Spleen (tissue), 11 donors: ENCODE data around the gene KCNJ10. TPM values are rescaled to one million over a fixed set of nuclear protein-coding genes. Genes with fewer than 3 reads are reported as not detected.
A peak's percentile ranks its signal among the peaks of the same experiment; 100 is the strongest.

ENCODE experiments used
- DNase-seq: peaks from one replicate; pipeline ENCODE4 v3.0.0-alpha.2; 2020
- H3K27ac ChIP-seq, 8 donors: fragments of 200-600 bp; sonication (generic) in 7 of 8; 1 replicate in 4 of 8; 2 replicates in 4 of 8; pipeline versions ENCODE4 v1.5.0 to v1.8.0; 2016 to 2021; ENCODE audit warnings: inconsistent platforms in 4 of 8, mild to moderate bottlenecking in 4 of 8, moderate library complexity in 1 of 8
- H3K27me3 ChIP-seq, 7 donors: fragments of 200-600 bp; sonication (generic) in 6 of 7; replicated peaks in 1 of 7; 1 replicate in 4 of 7; 2 replicates in 3 of 7; pipeline versions ENCODE4 v1.5.0 to v1.8.0; 2016 to 2021; ENCODE audit warnings: inconsistent platforms in 3 of 7, mild to moderate bottlenecking in 1 of 7
- H3K36me3 ChIP-seq, 6 donors: fragments of 200-600 bp; sonication (generic) in 5 of 6; 1 replicate in 4 of 6; 2 replicates in 2 of 6; pipeline versions ENCODE4 v1.5.0 to v1.8.0; 2016 to 2021; ENCODE audit warnings: inconsistent platforms in 2 of 6
- H3K4me1 ChIP-seq, 6 donors: fragments of 200-600 bp; sonication (generic) in 5 of 6; 1 replicate in 3 of 6; 2 replicates in 3 of 6; pipeline versions ENCODE4 v1.5.0 to v1.8.0; 2016 to 2021; ENCODE audit warnings: inconsistent platforms in 3 of 6
- H3K4me3 ChIP-seq, 8 donors: fragments of 200-600 bp; sonication (generic) in 7 of 8; 1 replicate in 4 of 8; 2 replicates in 4 of 8; pipeline versions ENCODE4 v1.5.0 to v1.8.0; 2016 to 2021; ENCODE audit warnings: inconsistent platforms in 4 of 8, mild to moderate bottlenecking in 4 of 8, moderate library complexity in 2 of 8
- H3K9me3 ChIP-seq, 8 donors: fragments of 200-600 bp; sonication (generic) in 7 of 8; 1 replicate in 4 of 8; 2 replicates in 4 of 8; pipeline versions ENCODE4 v1.5.0 to v1.8.0; 2016 to 2021; ENCODE audit warnings: inconsistent platforms in 4 of 8
- CTCF ChIP-seq, 11 experiments: fragments of 200-600 bp in 7 of 11; fragments of 450-650 bp in 4 of 11; sonication (generic) in 4 of 11; IDR thresholded peaks in 8 of 11; conservative IDR thresholded peaks in 3 of 11; 1 replicate in 7 of 11; 2 replicates in 4 of 11; pipeline versions ENCODE4 v1.4.0 to v1.8.0; 2016 to 2021; ENCODE audit warnings: antibody characterized with exemption in 11 of 11, inconsistent platforms in 4 of 11, mild to moderate bottlenecking in 1 of 11
- POLR2A ChIP-seq, 3 donors: fragments of 450-650 bp; IDR thresholded peaks; one replicate each; pipeline ENCODE4 v1.5.1; 2017; ENCODE audit warnings: antibody characterized with exemption in 3 of 3, mild to moderate bottlenecking in 1 of 3
- POLR2AphosphoS5 ChIP-seq, 3 donors: sonication (generic); formaldehyde crosslinking; IDR thresholded peaks; one replicate each; pipeline ENCODE4 v1.5.1; 2017; ENCODE audit warnings: antibody characterized with exemption in 3 of 3
- WGBS, 5 donors: extraction: QIAGEN DNeasy Blood & Tissue Kit in 3 of 5; methylation state at CpG; one replicate each; pipeline versions ENCODE4 v1.1.5 to v1.1.7; 2013 to 2018; 5-methylcytosine and 5-hydroxymethylcytosine counted together
- intact Hi-C: fragments of 100-400 bp; cut with DNase I; formaldehyde crosslinking; loops from one replicate; pipeline ENCODE4 v1.15.0; 2023; ENCODE audit warnings: low total_unique reads
- polyA plus RNA-seq, 3 donors: library from polyadenylated mRNA; stranded (reverse); fragments of 200-250 nt; gene quantifications; one replicate each; pipeline ENCODE4 v1.2.1, GENCODE V29; 2013
- total RNA-seq, 7 donors: library from RNA; depleted of rRNA in 3 of 7; stranded (reverse); fragments of >200 nt in 3 of 7; fragmentation: NEBNext Ultra II Directional in 4 of 7; extraction: Animal tissue kit (Norgen Biotek cat#: 25700) in 4 of 7; gene quantifications; one replicate each; pipeline versions ENCODE4 v1.1.0 to v1.2.1, GENCODE V29; 2016 to 2021
- donor health status: healthy with polysubstance abuse.
- donor health status: DM: no; HTN: no; CAD: no; lungs with moderate emphysema.
- donor health status: DM: no; HTN: no; CAD: no.
- donor health status: Bipolar disorder and iron deficiency.
- donor health status: healthy.
- donor health status: DM: no; HTN: no; CAD: no.
- donor health status: DM: yes; HTN: yes; CAD: no.

Gene KCNJ10
- total and polyA plus RNA-seq, 10 donors: 3.7 to 30.8 (median 14.2) TPM

DNA sequence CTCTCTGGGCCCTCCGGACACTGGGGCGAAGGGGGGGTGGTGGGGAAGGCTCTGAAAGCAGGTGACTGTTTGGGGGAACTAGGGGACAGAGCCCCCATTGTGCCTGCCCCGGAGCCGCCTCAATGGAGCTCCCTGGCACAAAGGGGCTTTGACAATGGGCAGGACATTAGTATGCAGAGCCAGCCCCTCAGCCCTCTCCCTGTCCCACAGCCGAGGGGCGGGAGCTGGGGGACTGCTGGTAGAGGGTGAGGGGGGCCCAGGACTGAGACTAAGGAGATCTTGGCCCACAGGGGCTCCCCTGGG lies 7.8 kb downstream of the KCNJ10 start:
- 64 to 90% (median 82%) methylated on average over 4 to 6 of the region's 6 CpGs for WGBS, 5 donors
- peaks cover 0 to 2% (median 0%) of the 10 kb centered on the region in 6 donors for H3K4me1 ChIP-seq
- H3K27ac ChIP-seq: peak overlapping the region in 1 of 8 donors; percentile 21
- no peak for TF ChIP-seq CTCF (IDR thresholded peaks at IDR 0.05 in 8 of 11, conservative IDR thresholded peaks at IDR 0.05 in 3 of 11)
- TF ChIP-seq POLR2A (IDR thresholded peaks at IDR 0.05): no peak
- TF ChIP-seq POLR2AphosphoS5 (IDR thresholded peaks at IDR 0.05): no peak
- DNase-seq: no peak
- no peaks in the 10 kb centered on the region for H3K9me3 ChIP-seq
- intact Hi-C loops: no loop called here
- H3K27me3 ChIP-seq: peaks cover 0 to 23% (median 0%) of the 10 kb centered on the region in 7 donors
- no peaks in the 10 kb centered on the region for H3K36me3 ChIP-seq
- no peak overlapping the region for H3K4me3 ChIP-seq

GRCh38 chr1:160061369-160062229 lies 8.4 kb downstream of the KCNJ10 start:
- Histone ChIP-seq H3K4me1 (no peaks in the 10 kb centered on the region), H3K9me3 (no peaks in the 10 kb centered on the region), H3K36me3 (no peaks in the 10 kb centered on the region), H3K4me3 (no peak overlapping the region), H3K27ac (peak overlapping the region in 1 of 8 donors; percentile 21), H3K27me3 (peaks cover 0 to 25% (median 0%) of the 10 kb centered on the region in 7 donors)
- intact Hi-C loops: no loop called here
- no peak for DNase-seq
- 69 to 84% (median 74%) methylated on average over 15 of the region's 15 CpGs for WGBS, 5 donors
- no peak for TF ChIP-seq POLR2AphosphoS5 (IDR thresholded peaks at IDR 0.05)
- TF ChIP-seq POLR2A (IDR thresholded peaks at IDR 0.05): no peak
- TF ChIP-seq CTCF (IDR thresholded peaks at IDR 0.05 in 8 of 11, conservative IDR thresholded peaks at IDR 0.05 in 3 of 11): no peak

GRCh38 chr1:160058087-160058486 lies 11.9 kb downstream of the KCNJ10 start:
- H3K9me3 ChIP-seq: no peaks in the 10 kb centered on the region
- intact Hi-C loops: no loop called here
- WGBS, 5 donors: 40 to 52% (median 47%) methylated on average over 2 of the region's 2 CpGs

More at GRCh38 chr1:160058087-160058486, 11.9 kb downstream of the KCNJ10 start:
- H3K4me3 ChIP-seq: no peak overlapping the region
- no peak for TF ChIP-seq POLR2AphosphoS5 (IDR thresholded peaks at IDR 0.05)
- TF ChIP-seq CTCF (IDR thresholded peaks at IDR 0.05 in 8 of 11, conservative IDR thresholded peaks at IDR 0.05 in 3 of 11): no peak
- no peak for TF ChIP-seq POLR2A (IDR thresholded peaks at IDR 0.05)
- no peak for DNase-seq
- no peak overlapping the region for H3K27ac ChIP-seq
- H3K36me3 ChIP-seq: no peaks in the 10 kb centered on the region
- H3K4me1 ChIP-seq: no peaks in the 10 kb centered on the region
- H3K27me3 ChIP-seq: peaks cover 0 to 49% (median 0%) of the 10 kb centered on the region in 7 donors
